Stimulated activated memory B cell treated with anti-CD40 and anti-IgM and Interleukin-4, amounts not matched to agents 10 μg/mL and 1 μg/mL and 100 μg/mL, for 72 hours (primary cell): Measurements from ENCODE around the gene LCMT1.

Experiments used
- ATAC-seq: fragments of 150-1000 bp; cut with Tn5 transposase; 2 replicates; pipeline ENCODE4 v1.10.0; 2021
- H3K27ac Mint-ChIP-seq: one replicate; pipeline ENCODE4 v1.8.0; 2022; ENCODE audit warnings: mild to moderate bottlenecking, mixed read lengths
- H3K27me3 Mint-ChIP-seq: one replicate; pipeline ENCODE4 v1.8.0; 2022; ENCODE audit warnings: mixed read lengths
- H3K36me3 Mint-ChIP-seq: one replicate; pipeline ENCODE4 v1.8.0; 2022; ENCODE audit warnings: mixed read lengths
- H3K4me1 Mint-ChIP-seq: one replicate; pipeline ENCODE4 v1.8.0; 2022; ENCODE audit warnings: mixed read lengths
- H3K4me3 Mint-ChIP-seq: one replicate; pipeline ENCODE4 v1.8.0; 2022; ENCODE audit warnings: mild to moderate bottlenecking, moderate library complexity, mixed read lengths
- H3K9me3 Mint-ChIP-seq: one replicate; pipeline ENCODE4 v1.8.0; 2022; ENCODE audit warnings: mixed read lengths

LCMT1 gene

GRCh38 chr16:25083701-25084100, 27.8 kb upstream of the LCMT1 start:
- Mint-ChIP-seq H3K36me3 (no peaks in the 10 kb centered on the region), H3K4me1 (no peaks in the 10 kb centered on the region), H3K4me3 (no peak overlapping the region), H3K27ac (no peak overlapping the region), H3K9me3 (no peaks in the 10 kb centered on the region), H3K27me3 (no peaks in the 10 kb centered on the region)
- no peak for ATAC-seq

GRCh38 chr16:25084797-25085196, 26.7 kb upstream of the LCMT1 start:
- ATAC-seq: no peak
- Mint-ChIP-seq H3K9me3 (no peaks in the 10 kb centered on the region), H3K4me1 (no peaks in the 10 kb centered on the region), H3K36me3 (no peaks in the 10 kb centered on the region), H3K4me3 (no peak overlapping the region), H3K27me3 (no peaks in the 10 kb centered on the region), H3K27ac (no peak overlapping the region)

GRCh38 chr16:25087761-25088160, 23.8 kb upstream of the LCMT1 start:
- H3K4me1 Mint-ChIP-seq: peaks cover under 1% of the 10 kb centered on the region
- H3K36me3 Mint-ChIP-seq: no peaks in the 10 kb centered on the region
- no peak for ATAC-seq
- no peak overlapping the region for H3K4me3 Mint-ChIP-seq
- no peaks in the 10 kb centered on the region for H3K9me3 Mint-ChIP-seq
- H3K27me3 Mint-ChIP-seq: no peaks in the 10 kb centered on the region
- no peak overlapping the region for H3K27ac Mint-ChIP-seq

GRCh38 chr16:25089351-25089750, 22.2 kb upstream of the LCMT1 start:
- Mint-ChIP-seq H3K36me3 (no peaks in the 10 kb centered on the region), H3K4me3 (no peak overlapping the region), H3K4me1 (peaks cover 16% of the 10 kb centered on the region), H3K9me3 (no peaks in the 10 kb centered on the region), H3K27me3 (no peaks in the 10 kb centered on the region), H3K27ac (no peak overlapping the region)
- no peak for ATAC-seq

GRCh38 chr16:25092441-25092840, 19.1 kb upstream of the LCMT1 start:
- no peak overlapping the region for H3K4me3 Mint-ChIP-seq
- no peaks in the 10 kb centered on the region for H3K36me3 Mint-ChIP-seq
- ATAC-seq: no peak
- no peaks in the 10 kb centered on the region for H3K9me3 Mint-ChIP-seq
- H3K27ac Mint-ChIP-seq: no peak overlapping the region
- peaks cover 27% of the 10 kb centered on the region for H3K4me1 Mint-ChIP-seq
- H3K27me3 Mint-ChIP-seq: no peaks in the 10 kb centered on the region

- Mint-ChIP-seq H3K27ac (peak overlapping the region; percentile 58), H3K4me3 (peak overlapping the region; percentile 18), H3K36me3 (no peaks in the 10 kb centered on the region), H3K27me3 (no peaks in the 10 kb centered on the region), H3K4me1 (peaks cover 27% of the 10 kb centered on the region), H3K9me3 (no peaks in the 10 kb centered on the region)
- ATAC-seq: peak; percentile 58
Measured at GRCh38 chr16:25093208-25094061, 18.1 kb upstream of the LCMT1 start.

GRCh38 chr16:25094596-25094995, 16.9 kb upstream of the LCMT1 start:
- H3K27ac Mint-ChIP-seq: peak overlapping the region; percentile 58

GRCh38 chr16:25095636-25096035, 15.9 kb upstream of the LCMT1 start:
- Mint-ChIP-seq H3K4me1 (peaks cover 27% of the 10 kb centered on the region), H3K27ac (no peak overlapping the region), H3K36me3 (no peaks in the 10 kb centered on the region), H3K9me3 (no peaks in the 10 kb centered on the region), H3K27me3 (no peaks in the 10 kb centered on the region), H3K4me3 (no peak overlapping the region)
- no peak for ATAC-seq

More at GRCh38 chr16:25094596-25094995, 16.9 kb upstream of the LCMT1 start:
- H3K4me3 Mint-ChIP-seq: no peak overlapping the region
- no peaks in the 10 kb centered on the region for H3K27me3 Mint-ChIP-seq
- ATAC-seq: no peak
- no peaks in the 10 kb centered on the region for H3K36me3 Mint-ChIP-seq
- H3K4me1 Mint-ChIP-seq: peaks cover 27% of the 10 kb centered on the region
- no peaks in the 10 kb centered on the region for H3K9me3 Mint-ChIP-seq

GRCh38 chr16:25097276-25097975, 14.1 kb upstream of the LCMT1 start:
- no peaks in the 10 kb centered on the region for H3K9me3 Mint-ChIP-seq
- H3K27me3 Mint-ChIP-seq: no peaks in the 10 kb centered on the region
- no peak for ATAC-seq
- peaks cover 27% of the 10 kb centered on the region for H3K4me1 Mint-ChIP-seq
- H3K27ac Mint-ChIP-seq: no peak overlapping the region
- no peaks in the 10 kb centered on the region for H3K36me3 Mint-ChIP-seq
- no peak overlapping the region for H3K4me3 Mint-ChIP-seq

- no peak overlapping the region for H3K4me3 Mint-ChIP-seq
- H3K27ac Mint-ChIP-seq: no peak overlapping the region
- H3K9me3 Mint-ChIP-seq: no peaks in the 10 kb centered on the region
- H3K4me1 Mint-ChIP-seq: no peaks in the 10 kb centered on the region
- H3K36me3 Mint-ChIP-seq: peaks cover 5% of the 10 kb centered on the region
- no peaks in the 10 kb centered on the region for H3K27me3 Mint-ChIP-seq
- no peak for ATAC-seq
Measured at GRCh38 chr16:25100511-25100910, 11.0 kb upstream of the LCMT1 start.

- Mint-ChIP-seq H3K27me3 (no peaks in the 10 kb centered on the region), H3K36me3 (peaks cover 5% of the 10 kb centered on the region), H3K4me3 (peak overlapping the region; percentile 96), H3K9me3 (no peaks in the 10 kb centered on the region), H3K4me1 (peaks cover 33% of the 10 kb centered on the region), H3K27ac (peak overlapping the region; percentile 92)
- ATAC-seq: peak; percentile 84
Measured at GRCh38 chr16:25106567-25107465, 4.7 kb upstream of the LCMT1 start.

GRCh38 chr16:25107466-25107792, 4.1 kb upstream of the LCMT1 start:
- Mint-ChIP-seq H3K9me3 (no peaks in the 10 kb centered on the region), H3K27me3 (no peaks in the 10 kb centered on the region), H3K4me1 (peaks cover 39% of the 10 kb centered on the region), H3K4me3 (peak overlapping the region; percentile 96), H3K36me3 (peaks cover 5% of the 10 kb centered on the region), H3K27ac (peak overlapping the region; percentile 92)
- no peak for ATAC-seq

GRCh38 chr16:25108054-25108453, 3.5 kb upstream of the LCMT1 start:
- H3K36me3 Mint-ChIP-seq: peaks cover 4% of the 10 kb centered on the region
- H3K4me1 Mint-ChIP-seq: peaks cover 46% of the 10 kb centered on the region
- ATAC-seq: no peak
- no peaks in the 10 kb centered on the region for H3K27me3 Mint-ChIP-seq
- no peaks in the 10 kb centered on the region for H3K9me3 Mint-ChIP-seq
- peak overlapping the region; percentile 92 for H3K27ac Mint-ChIP-seq
- H3K4me3 Mint-ChIP-seq: peak overlapping the region; percentile 96

- peaks cover 54% of the 10 kb centered on the region for H3K4me1 Mint-ChIP-seq
- H3K27ac Mint-ChIP-seq: peak overlapping the region; percentile 83
- H3K4me3 Mint-ChIP-seq: no peak overlapping the region
- ATAC-seq: no peak
- no peaks in the 10 kb centered on the region for H3K9me3 Mint-ChIP-seq
- H3K27me3 Mint-ChIP-seq: no peaks in the 10 kb centered on the region
- peaks cover 5% of the 10 kb centered on the region for H3K36me3 Mint-ChIP-seq
Measured at GRCh38 chr16:25109643-25110042, 1.9 kb upstream of the LCMT1 start.

- peak overlapping the region; percentile 96 for H3K4me3 Mint-ChIP-seq
- peaks cover 14% of the 10 kb centered on the region for H3K36me3 Mint-ChIP-seq
- H3K9me3 Mint-ChIP-seq: no peaks in the 10 kb centered on the region
- peaks cover 62% of the 10 kb centered on the region for H3K4me1 Mint-ChIP-seq
- no peak for ATAC-seq
- peak overlapping the region; percentile 83 for H3K27ac Mint-ChIP-seq
- H3K27me3 Mint-ChIP-seq: no peaks in the 10 kb centered on the region
Measured at GRCh38 chr16:25110387-25110947, 1.1 kb upstream of the LCMT1 start.
